Mesodermal cell (in vitro differentiated cells): ENCODE results near the gene LIME1. TPM values are rescaled to one million over a fixed set of nuclear protein-coding genes. Genes with fewer than 3 reads are reported as not detected.

ENCODE experiments used
- H3K27ac ChIP-seq: 2 replicates; pipeline ENCODE4 v1.7.0; 2013; ENCODE audit warnings: mild to moderate bottlenecking, low read depth, low read length, moderate library complexity; ENCODE audit not compliant: severe bottlenecking
- H3K36me3 ChIP-seq: 2 replicates; pipeline ENCODE4 v1.7.1; 2013; ENCODE audit warnings: mild to moderate bottlenecking, low read length, moderate library complexity; ENCODE audit not compliant: control insufficient read depth, insufficient read depth
- H3K4me1 ChIP-seq: one replicate; pipeline ENCODE4 v1.7.1; 2013; ENCODE audit warnings: mild to moderate bottlenecking, low read length; ENCODE audit not compliant: insufficient read depth, control insufficient read depth, poor library complexity, severe bottlenecking
- H3K4me3 ChIP-seq: 2 replicates; pipeline ENCODE4 v1.7.0; 2013; ENCODE audit warnings: low read length, control low read depth, mild to moderate bottlenecking; ENCODE audit not compliant: insufficient read depth, poor library complexity, severe bottlenecking; ENCODE audit errors: extremely low read depth
- H3K9me3 ChIP-seq: 2 replicates; pipeline ENCODE4 v1.7.1; 2013; ENCODE audit warnings: mild to moderate bottlenecking, low read length, moderate library complexity; ENCODE audit not compliant: control insufficient read depth
- WGBS, 2 experiments: methylation state at CpG; one replicate each; pipeline ENCODE4 v1.1.5; 2013; ENCODE audit warnings: missing lambda C conversion rate in 2 of 2; ENCODE audit not compliant: insufficient coverage in 2 of 2; 5-methylcytosine and 5-hydroxymethylcytosine counted together
- polyA plus RNA-seq, 2 experiments: library from polyadenylated mRNA; stranded (reverse); fragments of 50-300 nt; gene quantifications; one replicate each; pipeline ENCODE4 v1.2.3, GENCODE V29; 2013

The LIME1 gene
- 9.3 TPM for polyA plus RNA-seq (2013, experiment 1 of 2)
- polyA plus RNA-seq (2013, experiment 2 of 2): 4.8 TPM

GRCh38 chr20:63735859-63736718 lies at the start of gene LIME1:
LIME1 (plus strand) TSS chr20:63736664; CDS start chr20:63737550, 886 bp downstream.
- 95% methylated on average over 28 of the region's 31 CpGs for WGBS, 2 experiments
- Histone ChIP-seq H3K36me3 (peaks cover 45% of the 10 kb centered on the region), H3K4me3 (no peak within 1 kb of the TSS), H3K4me1 (peaks cover 11% of the 10 kb centered on the region), H3K27ac (no peak within 1 kb of the TSS), H3K9me3 (no peaks in the 10 kb centered on the region)

- WGBS, 2 experiments: 96 to 97% methylated on average over 19 to 26 of the region's 29 CpGs
- no peak overlapping the region for H3K27ac ChIP-seq
- H3K9me3 ChIP-seq: no peaks in the 10 kb centered on the region
- H3K4me3 ChIP-seq: no peak overlapping the region
- peaks cover 22% of the 10 kb centered on the region for H3K4me1 ChIP-seq
- no peaks in the 10 kb centered on the region for H3K36me3 ChIP-seq
Measured at GRCh38 chr20:63687419-63688178, 48.9 kb upstream of the LIME1 start.

DNA sequence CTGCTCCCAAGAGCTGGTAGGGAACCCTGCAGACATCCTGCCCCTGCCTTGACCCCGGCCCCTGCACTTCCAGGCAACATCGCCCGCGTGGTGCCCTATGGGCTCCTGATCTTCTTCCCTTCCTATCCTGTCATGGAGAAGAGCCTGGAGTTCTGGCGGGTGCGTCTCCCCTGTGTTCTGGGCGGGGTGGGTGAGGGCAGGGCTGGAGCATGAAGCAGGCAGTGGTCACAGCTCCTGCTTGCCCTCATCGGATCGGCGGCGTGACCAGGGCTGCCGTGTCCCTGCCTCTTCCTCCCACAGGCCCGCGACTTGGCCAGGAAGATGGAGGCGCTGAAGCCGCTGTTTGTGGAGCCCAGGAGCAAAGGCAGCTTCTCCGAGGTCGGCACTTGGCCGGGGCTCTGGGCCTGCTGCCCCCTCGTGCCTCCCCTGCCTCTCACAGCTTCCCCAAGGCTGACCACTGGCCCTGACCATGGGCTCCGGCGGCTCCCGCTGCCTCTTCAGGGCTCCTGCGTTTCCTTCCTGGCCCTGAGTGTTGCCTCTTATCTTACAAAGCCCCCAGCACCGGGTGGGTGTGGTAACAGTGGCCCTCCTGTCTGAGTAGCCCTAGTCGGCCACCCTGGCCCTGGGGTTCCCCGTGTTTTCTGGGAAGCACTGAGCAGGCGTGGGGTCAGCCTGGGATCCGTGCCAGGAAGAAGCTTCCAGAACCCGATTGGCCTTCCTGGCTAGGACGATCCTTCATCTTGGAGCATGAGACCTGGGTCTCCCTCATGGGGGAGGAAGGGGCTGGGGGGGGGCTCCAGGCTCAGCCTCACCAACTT lies 48.0 kb upstream of the LIME1 start:
- Histone ChIP-seq H3K4me3 (no peak overlapping the region), H3K27ac (no peak overlapping the region), H3K36me3 (no peaks in the 10 kb centered on the region), H3K4me1 (peaks cover 17% of the 10 kb centered on the region), H3K9me3 (no peaks in the 10 kb centered on the region)
- WGBS, 2 experiments: 92 to 95% methylated on average over 19 to 28 of the region's 31 CpGs

DNA sequence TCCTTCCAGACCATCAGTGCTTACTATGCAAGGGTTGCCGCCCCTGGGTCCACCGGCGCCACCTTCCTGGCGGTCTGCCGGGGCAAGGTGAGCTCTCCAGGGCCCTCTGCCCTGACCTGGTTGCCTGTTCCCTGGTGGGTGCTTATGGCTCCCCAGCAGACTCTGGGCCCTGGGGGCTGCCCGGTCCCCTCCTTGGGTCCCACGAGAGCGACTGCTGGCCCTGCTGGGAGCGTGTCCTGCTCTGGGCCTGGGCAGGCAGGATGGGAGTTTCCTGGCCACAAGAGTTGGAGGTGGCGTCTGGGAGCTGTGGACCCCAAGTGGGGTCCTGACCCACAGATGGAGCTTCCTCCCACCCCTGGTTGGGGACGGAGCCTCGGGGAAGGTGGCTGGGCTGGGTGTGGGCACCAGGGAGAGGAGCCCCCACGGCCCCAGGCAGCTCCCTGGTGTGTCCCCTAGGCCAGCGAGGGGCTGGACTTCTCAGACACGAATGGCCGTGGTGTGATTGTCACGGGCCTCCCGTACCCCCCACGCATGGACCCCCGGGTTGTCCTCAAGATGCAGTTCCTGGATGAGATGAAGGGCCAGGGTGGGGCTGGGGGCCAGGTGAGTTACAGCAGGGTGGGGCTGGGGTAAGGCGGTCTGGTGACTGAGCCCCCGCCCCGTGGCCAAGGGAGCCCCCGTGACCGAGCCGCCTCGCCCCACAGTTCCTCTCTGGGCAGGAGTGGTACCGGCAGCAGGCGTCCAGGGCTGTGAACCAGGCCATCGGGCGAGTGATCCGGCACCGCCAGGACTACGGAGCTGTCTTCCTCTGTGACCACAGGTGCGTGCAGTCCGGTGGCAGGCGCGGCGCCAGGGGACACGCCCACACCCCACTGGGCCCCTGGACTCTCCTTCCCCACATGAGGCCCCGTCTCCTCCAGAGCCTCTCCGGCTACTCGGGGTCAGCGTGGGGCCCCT lies 47.1 kb upstream of the LIME1 start:
- Histone ChIP-seq H3K27ac (no peak overlapping the region), H3K9me3 (no peaks in the 10 kb centered on the region), H3K4me3 (no peak overlapping the region), H3K4me1 (peaks cover 17% of the 10 kb centered on the region), H3K36me3 (peaks cover 2% of the 10 kb centered on the region)
- WGBS, 2 experiments: 98% methylated on average over 38 to 44 of the region's 44 CpGs

GRCh38 chr20:63690003-63690897 lies 46.2 kb upstream of the LIME1 start:
- Histone ChIP-seq H3K4me1 (peaks cover 17% of the 10 kb centered on the region), H3K9me3 (no peaks in the 10 kb centered on the region), H3K36me3 (peaks cover 6% of the 10 kb centered on the region), H3K27ac (no peak overlapping the region), H3K4me3 (no peak overlapping the region)
- 90 to 96% methylated on average over 22 to 35 of the region's 40 CpGs for WGBS, 2 experiments

- no peak overlapping the region for H3K4me3 ChIP-seq
- H3K27ac ChIP-seq: no peak overlapping the region
- no peaks in the 10 kb centered on the region for H3K9me3 ChIP-seq
- peaks cover 6% of the 10 kb centered on the region for H3K36me3 ChIP-seq
- H3K4me1 ChIP-seq: peaks cover 15% of the 10 kb centered on the region
- 96 to 97% methylated on average over 17 to 22 of the region's 24 CpGs for WGBS, 2 experiments
Measured at GRCh38 chr20:63690898-63691710, 45.4 kb upstream of the LIME1 start.

GRCh38 chr20:63691711-63692435 lies 44.6 kb upstream of the LIME1 start:
- no peak overlapping the region for H3K4me3 ChIP-seq
- H3K27ac ChIP-seq: peak overlapping the region; percentile 16
- WGBS, 2 experiments: 93 to 94% methylated on average over 18 to 21 of the region's 21 CpGs
- peaks cover 6% of the 10 kb centered on the region for H3K36me3 ChIP-seq
- no peaks in the 10 kb centered on the region for H3K9me3 ChIP-seq
- peaks cover 10% of the 10 kb centered on the region for H3K4me1 ChIP-seq

DNA sequence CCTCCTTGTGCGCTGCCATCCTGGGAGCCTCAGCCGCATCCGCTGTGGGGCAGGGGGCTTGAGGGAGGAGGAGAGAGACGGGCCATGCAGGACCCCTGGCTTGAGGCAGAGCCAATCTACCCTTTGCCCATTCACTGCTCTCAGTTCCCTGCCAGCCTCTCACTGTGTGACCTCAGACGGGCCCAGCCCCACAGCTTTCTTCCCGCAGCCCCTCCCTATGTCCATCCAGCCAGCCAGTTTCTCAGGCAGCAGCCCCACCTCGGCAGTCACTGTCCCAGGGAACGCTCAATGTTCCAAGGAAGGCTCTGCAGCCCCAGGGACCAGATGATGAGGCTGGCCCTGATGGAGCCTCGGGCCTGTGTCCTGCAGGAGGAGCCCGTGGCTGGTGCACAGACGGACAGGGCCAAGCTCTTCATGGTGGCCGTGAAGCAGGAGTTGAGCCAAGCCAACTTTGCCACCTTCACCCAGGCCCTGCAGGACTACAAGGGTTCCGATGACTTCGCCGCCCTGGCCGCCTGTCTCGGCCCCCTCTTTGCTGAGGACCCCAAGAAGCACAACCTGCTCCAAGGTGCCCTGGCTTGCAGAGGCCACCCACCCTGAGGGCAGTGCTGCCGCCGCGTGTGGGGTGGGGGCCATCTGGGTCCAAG lies 43.9 kb upstream of the LIME1 start:
- Histone ChIP-seq H3K27ac (peak overlapping the region; percentile 16), H3K9me3 (no peaks in the 10 kb centered on the region), H3K4me3 (no peak overlapping the region), H3K36me3 (peaks cover 6% of the 10 kb centered on the region), H3K4me1 (peaks cover 5% of the 10 kb centered on the region)
- 92 to 94% methylated on average over 15 to 17 of the region's 20 CpGs for WGBS, 2 experiments
